A549 (cell line): ENCODE data around the gene POLR2J. TPM values are rescaled to one million over a fixed set of nuclear protein-coding genes. Genes with fewer than 3 reads are reported as not detected.

Experiments
- ATAC-seq, 2 experiments: fragments of 200-7000 bp in 1 of 2; fragments of >200 bp in 1 of 2; cut with Nextera tagmentation in 1 of 2; cut with Tn5 transposase in 1 of 2; 3 replicates each; pipeline versions ENCODE4 v1.8.0 to v1.9.1; 2018 to 2020; ENCODE audit warnings: mild to moderate bottlenecking in 1 of 2, moderate library complexity in 1 of 2
- CTCF ChIA-PET: fragments of 300-600 bp; sonication (Branson Sonifier 250); formaldehyde crosslinking; extraction: SDS; loops from one replicate; lab custom pipeline; 2021; ENCODE audit warnings: antibody characterized with exemption, inconsistent platforms; lab: Yijun Ruan, JAX
- POLR2A ChIA-PET: fragments of 350-600 bp; formaldehyde crosslinking; extraction: SDS; loops from one replicate; lab custom pipeline; 2021; ENCODE audit warnings: antibody characterized with exemption, inconsistent platforms; lab: Yijun Ruan, JAX
- DNase-seq, 2 experiments: peaks; one replicate each; pipeline versions ENCODE4 v3.0.0 to v3.0.0-alpha.2; 2011 to 2016; ENCODE audit warnings: low read depth in 1 of 2, low spot score in 1 of 2
- FAIRE-seq: peaks from 2 replicates; lab custom pipeline; 2011; peaks lifted over from hg19 to GRCh38; lab: Jason Lieb, UNC
- H3K27ac ChIP-seq, 2 experiments: fragments of >200 bp; sonication (Bioruptor Twin); formaldehyde crosslinking; 3 replicates each; pipeline ENCODE4 v1.5.1; 2016 to 2017
- H3K4me1 ChIP-seq: fragments of >200 bp; sonication (Bioruptor Twin); formaldehyde crosslinking; 3 replicates; pipeline ENCODE4 v1.6.1; 2016
- H3K4me2 ChIP-seq: fragments of >200 bp; sonication (Bioruptor Twin); formaldehyde crosslinking; 3 replicates; pipeline ENCODE4 v1.6.1; 2016
- H3K4me3 ChIP-seq: fragments of >200 bp; sonication (Bioruptor Twin); formaldehyde crosslinking; 3 replicates; pipeline ENCODE4 v1.5.1; 2016
- H3K9me3 ChIP-seq: fragments of >200 bp; sonication (Bioruptor Twin); formaldehyde crosslinking; 3 replicates; pipeline ENCODE4 v1.6.1; 2016
- CBX2 ChIP-seq: fragments of 200-600 bp; sonication (generic); IDR thresholded peaks from 2 replicates; pipeline ENCODE4 v1.6.1; 2016; ENCODE audit warnings: low read depth, mild to moderate bottlenecking, borderline replicate concordance
- CTCF ChIP-seq: fragments of >200 bp; sonication (Bioruptor Twin); formaldehyde crosslinking; IDR thresholded peaks from 3 replicates; pipeline ENCODE4 v1.5.1; 2016
- E2F6 ChIP-seq: IDR thresholded peaks from 2 replicates; pipeline ENCODE4 v1.6.1; 2012; ENCODE audit warnings: low read depth, borderline replicate concordance
- EHMT2 ChIP-seq: fragments of 200-600 bp; sonication (generic); IDR thresholded peaks from 2 replicates; pipeline ENCODE4 v1.6.1; 2016; ENCODE audit warnings: antibody characterized with exemption, low read depth, mild to moderate bottlenecking, moderate library complexity
- EP300 ChIP-seq, 2 experiments: fragments of >200 bp; sonication (Bioruptor Twin); formaldehyde crosslinking; IDR thresholded peaks; 2 replicates in 1 of 2; 3 replicates in 1 of 2; pipeline ENCODE4 v1.6.1; 2016 to 2017
- ESRRA ChIP-seq: fragments of 150-350 bp; IDR thresholded peaks from 2 replicates; pipeline ENCODE4 v1.6.1; 2014; ENCODE audit warnings: mild to moderate bottlenecking, low read length, borderline replicate concordance
- FOSL2 ChIP-seq, 2 experiments: fragments of 450-650 bp in 1 of 2; fragments of >200 bp in 1 of 2; sonication (Bioruptor Twin) in 1 of 2; formaldehyde crosslinking; IDR thresholded peaks; 2 replicates each; pipeline versions ENCODE4 v1.5.0 to v1.6.1; 2016 to 2020; ENCODE audit warnings: mild to moderate bottlenecking in 1 of 2, moderate library complexity in 1 of 2
- JUN ChIP-seq, 2 experiments: fragments of >200 bp; sonication (Bioruptor Twin); formaldehyde crosslinking; IDR thresholded peaks; 2 replicates in 1 of 2; 3 replicates in 1 of 2; pipeline ENCODE4 v1.6.1; 2016 to 2017
- JUNB ChIP-seq: fragments of >200 bp; sonication (Bioruptor Twin); formaldehyde crosslinking; IDR thresholded peaks from 2 replicates; pipeline ENCODE4 v1.6.1; 2016
- KDM1A ChIP-seq: fragments of 200-600 bp; sonication (generic); IDR thresholded peaks from 2 replicates; pipeline ENCODE4 v1.6.1; 2016; ENCODE audit warnings: low read depth, mild to moderate bottlenecking
- KDM5A ChIP-seq: fragments of 200-600 bp; sonication (generic); IDR thresholded peaks from 2 replicates; pipeline ENCODE4 v1.6.1; 2016; ENCODE audit warnings: antibody characterized with exemption, mild to moderate bottlenecking
- NPAS2 ChIP-seq: fragments of 250-450 bp; sonication (Bioruptor Pico); IDR thresholded peaks from 2 replicates; pipeline ENCODE4 v1.8.0; 2022; ENCODE audit warnings: mild to moderate bottlenecking, moderate library complexity, borderline replicate concordance
- POLR2A ChIP-seq: IDR thresholded peaks from 2 replicates; pipeline ENCODE4 v1.6.1; 2012; ENCODE audit warnings: mild to moderate bottlenecking, low read length
- RARB ChIP-seq: fragments of 250-450 bp; sonication (Bioruptor Pico); IDR thresholded peaks from 2 replicates; pipeline ENCODE4 v1.8.0; 2021; ENCODE audit warnings: mild to moderate bottlenecking, moderate library complexity
- RCOR1 ChIP-seq: fragments of 150-350 bp; IDR thresholded peaks from 2 replicates; pipeline ENCODE4 v1.6.1; 2014; ENCODE audit warnings: antibody characterized with exemption, low read length, low read depth
- SREBF2 ChIP-seq: fragments of 450-650 bp; IDR thresholded peaks from 2 replicates; pipeline ENCODE4 v1.6.1; 2014; ENCODE audit warnings: mild to moderate bottlenecking, moderate library complexity
- TP53 ChIP-seq: fragments of 250-450 bp; sonication (Bioruptor Pico); IDR thresholded peaks from 2 replicates; pipeline ENCODE4 v1.5.0; 2021; ENCODE audit warnings: mild to moderate bottlenecking, moderate library complexity
- USF2 ChIP-seq: fragments of 450-650 bp; IDR thresholded peaks from 2 replicates; pipeline ENCODE4 v1.6.1; 2014; ENCODE audit warnings: antibody characterized with exemption
- ZC3H11A ChIP-seq: fragments of 450-650 bp; IDR thresholded peaks from 2 replicates; pipeline ENCODE4 v1.6.1; 2014; ENCODE audit warnings: antibody characterized with exemption, mild to moderate bottlenecking
- WGBS: methylation state at CpG from one replicate; pipeline ENCODE4 v1.1.6; 2017; ENCODE audit errors: missing lambda C conversion rate; 5-methylcytosine and 5-hydroxymethylcytosine counted together
- polyA plus RNA-seq, 4 experiments: library from polyadenylated mRNA; depleted of rRNA in 3 of 4; stranded (reverse); fragments of >200 nt; fragmentation: RNase III in 1 of 4; extraction: RNeasy Plus Mini Kit Qiagen cat#74134 plus additional on column Dnase treatment in 1 of 4; gene quantifications; 2 replicates in 3 of 4; 3 replicates in 1 of 4; pipeline ENCODE4 v1.2.3, GENCODE V29; 2011 to 2017

POLR2J gene
- polyA plus RNA-seq, 2 of the 4 experiments (the other 2 are of a cell fraction): 99.0 to 104 TPM

GRCh38 chr7:102445674-102446071 lies 33.0 kb downstream of the POLR2J start:
- Histone ChIP-seq H3K4me1 (peaks cover 2% of the 10 kb centered on the region), H3K4me2 (no peak overlapping the region), H3K9me3 (no peaks in the 10 kb centered on the region), H3K4me3 (no peak overlapping the region), H3K27ac (no peak overlapping the region)
- DNase-seq (no peak), FAIRE-seq (no peak), ATAC-seq (no peak)
- 59% methylated on average over 2 of the region's 2 CpGs for WGBS
- CTCF ChIA-PET: interaction anchor here (1.8 kb wide), 1 partner anchor 33 kb away, joined by 4 read pairs; no protein-coding TSS in a partner anchor
- TF ChIP-seq JUNB (no peak), RCOR1 (no peak), CBX2 (no peak), JUN (IDR thresholded peaks at IDR 0.05) (no peak), FOSL2 (IDR thresholded peaks at IDR 0.05) (no peak), FOSL2 (CRISPR knock-in tag; IDR thresholded peaks at IDR 0.05) (no peak), EP300 (IDR thresholded peaks at IDR 0.05) (no peak), TP53 (CRISPR knock-in tag) (no peak), CTCF (no peak), USF2 (no peak), POLR2A (no peak)
- POLR2A ChIA-PET: no interaction called here

- FAIRE-seq (no peak), DNase-seq (no peak), ATAC-seq (no peak)
- no peak overlapping the region for H3K27ac ChIP-seq
- ChIA-PET CTCF (interaction anchor here (1.5 to 1.8 kb wide), 2 partner anchors 11 to 32 kb away, joined by 4 read pairs; no protein-coding TSS in a partner anchor), POLR2A (no interaction called here)
- WGBS: 85% methylated on average over 17 of the region's 17 CpGs
- no peak overlapping the region for H3K4me3 ChIP-seq
- H3K4me1 ChIP-seq: peaks cover 7% of the 10 kb centered on the region
- H3K9me3 ChIP-seq: no peaks in the 10 kb centered on the region
- H3K4me2 ChIP-seq: no peak overlapping the region
- TF ChIP-seq RARB (CRISPR knock-in tag) (no peak), ESRRA (no peak), RCOR1 (no peak), JUN (IDR thresholded peaks at IDR 0.05) (no peak), KDM1A (no peak), KDM5A (no peak), EHMT2 (no peak), E2F6 (no peak), ZC3H11A (no peak), SREBF2 (no peak), NPAS2 (CRISPR knock-in tag) (no peak), JUNB (no peak)
- TF ChIP-seq, all 56 proteins: peak for 0
Measured at GRCh38 chr7:102444961-102445673, 33.6 kb downstream of the POLR2J start.
